ENCODE measurements around the gene UGT1A6.
A peak's percentile ranks its signal among the peaks of the same experiment; 100 is the strongest.
"Not testable (repeated sequence)": the region's sequence is repeated elsewhere in the genome, so short reads cannot be mapped to it uniquely, and the experiment has no call there.

UGT1A6 gene

GRCh38 chr2:233684640-233685039, 8.1 kb upstream of the UGT1A6 start:
- no peak for DNase-seq

GRCh38 chr2:233686928-233687327, 5.8 kb upstream of the UGT1A6 start:
- no peak for DNase-seq

GRCh38 chr2:233688341-233688740, 4.3 kb upstream of the UGT1A6 start:
- DNase-seq: no peak

DNA sequence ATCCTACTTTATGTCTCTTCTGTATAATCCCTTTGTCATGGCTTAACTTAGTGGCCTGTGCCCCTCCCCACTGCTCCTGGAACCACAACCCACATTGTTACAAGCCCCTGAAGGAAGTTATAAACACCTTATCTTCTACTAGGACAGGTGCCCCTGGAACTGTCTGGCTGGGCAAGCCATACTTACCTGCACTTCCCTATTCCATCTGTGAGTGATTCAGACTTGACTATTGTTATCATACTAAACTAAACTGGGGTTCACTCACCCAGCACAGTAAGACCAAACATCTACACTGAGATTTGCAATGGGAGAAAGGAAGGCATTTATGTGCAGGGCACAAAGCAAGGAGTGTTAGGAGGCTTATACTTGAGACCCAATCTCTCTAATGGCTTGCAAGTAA, 3.7 kb upstream of the UGT1A6 start:
- no peak for DNase-seq

- no peak for DNase-seq
Measured at GRCh38 chr2:233689501-233689900, 3.2 kb upstream of the UGT1A6 start.

- no peak for DNase-seq
Measured at GRCh38 chr2:233690444-233690843, 2.2 kb upstream of the UGT1A6 start.

DNA sequence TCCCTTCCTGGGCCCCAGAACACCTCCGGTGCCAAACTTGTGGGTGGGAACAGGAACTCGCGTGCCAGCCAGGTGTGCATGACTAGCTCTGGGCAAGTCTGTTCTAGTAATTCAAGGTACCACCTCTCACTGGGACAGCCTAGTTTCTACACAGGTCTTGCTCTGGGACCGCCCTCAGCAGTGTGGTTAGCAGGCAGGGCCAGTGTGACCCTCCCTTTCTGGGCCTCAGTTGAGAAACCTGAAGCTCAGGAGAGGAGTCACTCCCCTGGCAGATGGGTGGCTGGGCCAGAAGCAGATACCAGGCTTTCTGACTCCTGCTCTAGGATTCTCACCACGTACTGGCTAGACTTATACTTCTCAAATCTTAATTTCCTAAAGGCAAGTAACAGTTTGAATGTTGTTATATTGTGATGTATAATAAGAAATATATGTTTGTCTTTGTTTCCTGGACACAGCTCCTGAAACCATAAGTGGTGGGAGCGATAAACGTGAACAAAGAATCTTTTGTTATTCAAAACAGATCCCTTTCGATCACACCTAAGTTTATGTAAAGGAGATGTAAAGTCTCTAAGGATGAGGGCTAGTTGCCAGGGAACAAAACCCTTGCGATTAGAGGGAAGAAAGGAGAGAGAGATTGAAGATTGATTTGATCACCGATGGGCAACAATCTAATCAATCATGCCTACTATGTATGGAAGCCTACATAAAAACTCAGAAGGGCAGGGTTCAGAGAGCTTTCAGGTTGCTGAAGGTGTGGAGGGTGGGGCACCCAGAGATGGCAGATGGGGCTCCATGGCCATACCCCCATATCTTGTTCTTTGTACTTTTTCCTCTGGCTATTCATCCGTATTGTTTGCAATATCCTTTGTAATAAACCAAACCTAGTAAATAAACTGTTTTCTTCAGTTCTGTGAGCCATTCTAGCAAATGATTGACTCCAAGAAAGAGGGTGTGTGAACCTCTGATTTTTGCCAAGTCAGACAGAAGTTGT, 952 bp upstream of the UGT1A6 start:
- DNase-seq: no peak

DNA sequence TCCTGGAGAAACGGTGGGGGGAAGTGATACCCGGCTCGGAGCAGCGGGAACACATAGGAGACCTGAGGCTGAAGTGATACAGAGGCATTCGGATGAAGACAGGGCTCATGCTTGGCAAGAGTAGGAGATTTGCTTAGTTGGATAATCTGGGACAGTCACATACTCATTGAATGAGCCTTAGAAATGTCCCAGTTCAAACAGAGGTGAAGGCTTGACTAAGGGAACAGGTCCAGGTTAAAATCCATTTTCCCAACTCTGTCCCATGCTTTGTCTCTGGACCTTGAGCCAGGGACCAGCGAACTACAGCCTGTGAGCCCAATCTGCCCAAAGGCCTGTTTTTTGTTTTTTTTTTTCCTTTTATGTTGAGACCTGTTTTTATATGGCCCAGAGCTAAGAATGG, 1.3 kb downstream of the UGT1A6 start:
- DNase-seq: no peak

- no peak for DNase-seq
Measured at GRCh38 chr2:233698740-233699139, 6.0 kb downstream of the UGT1A6 start.

- no peak for DNase-seq
Measured at GRCh38 chr2:233699424-233700027, 6.8 kb downstream of the UGT1A6 start.

DNA sequence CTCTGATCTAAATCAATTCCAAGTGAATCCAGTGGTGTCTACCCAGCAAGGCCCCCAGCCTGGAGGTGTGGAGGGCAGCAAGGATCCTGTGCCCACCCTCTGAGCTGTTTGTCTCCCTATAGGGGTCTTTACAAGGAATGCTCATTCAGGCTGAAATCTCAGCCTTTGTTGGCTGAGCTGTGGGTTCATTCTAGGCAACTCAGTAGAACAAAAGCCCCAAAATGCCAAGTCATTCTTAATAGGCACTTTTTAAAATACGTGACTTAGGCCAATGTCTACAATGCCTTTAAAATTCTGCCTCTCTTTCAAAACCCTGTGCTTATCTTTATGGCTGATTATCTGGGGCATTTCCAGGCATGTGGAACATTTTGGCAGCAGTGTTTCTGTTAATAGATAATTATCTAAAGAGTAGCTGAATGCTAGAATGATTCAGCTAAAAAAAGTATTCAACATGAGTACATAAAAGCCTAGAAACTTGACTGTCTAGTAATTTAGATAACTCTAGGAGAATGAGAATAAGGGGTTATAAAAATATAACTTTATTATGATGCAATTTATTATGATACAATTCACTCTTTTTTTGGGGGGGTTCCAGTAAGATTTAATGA, 7.4 kb downstream of the UGT1A6 start:
- no peak for DNase-seq

DNA sequence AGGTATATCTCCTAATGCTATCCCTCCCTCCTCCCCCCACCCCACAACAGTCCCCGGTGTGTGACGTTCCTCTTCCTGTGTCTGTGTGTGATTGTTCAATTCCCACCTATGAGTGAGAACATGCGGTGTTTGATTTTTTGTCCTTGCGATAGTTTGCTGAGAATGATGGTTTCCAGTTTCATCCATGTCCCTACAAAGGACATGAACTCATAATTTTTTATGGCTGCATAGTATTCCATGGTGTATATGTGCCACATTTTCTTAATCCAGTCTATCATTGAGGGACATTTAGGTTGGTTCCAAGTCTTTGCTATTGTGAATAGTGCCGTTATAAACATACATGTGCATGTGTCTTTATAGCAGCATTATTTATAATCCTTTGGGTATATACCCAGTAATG, 8.2 kb downstream of the UGT1A6 start:
- not testable (repeated sequence) for DNase-seq

- no peak for DNase-seq
Measured at GRCh38 chr2:233702238-233702637, 9.5 kb downstream of the UGT1A6 start.

DNA sequence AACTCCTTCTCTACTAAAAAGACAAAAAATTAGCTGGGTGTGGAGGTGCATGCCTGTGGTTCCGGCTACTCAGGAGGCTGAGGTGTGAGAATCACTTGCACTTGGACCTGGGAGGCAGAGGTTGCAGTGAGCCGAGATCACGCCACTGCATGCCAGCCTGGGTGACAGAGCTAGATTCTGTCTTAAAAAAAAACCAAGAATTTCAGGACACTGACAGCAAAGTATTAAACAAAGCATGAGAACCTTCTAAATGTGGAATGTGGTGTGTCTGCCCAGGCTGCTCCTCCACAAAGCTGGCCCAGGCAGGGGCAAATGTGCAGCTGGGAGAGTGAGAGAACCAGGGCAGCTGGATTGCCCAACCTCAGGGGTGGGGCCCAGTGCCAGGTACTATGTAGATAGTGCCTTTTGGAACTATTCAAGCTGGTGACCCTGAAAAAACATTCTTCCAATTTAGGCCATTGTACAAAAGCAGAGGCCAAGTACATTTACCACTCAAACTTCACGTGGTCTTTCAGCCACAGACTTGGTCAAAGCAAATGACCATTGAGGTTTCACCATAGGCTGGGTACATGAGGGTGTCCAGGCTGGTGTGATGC, 13.3 kb downstream of the UGT1A6 start:
- DNase-seq: no peak

DNA sequence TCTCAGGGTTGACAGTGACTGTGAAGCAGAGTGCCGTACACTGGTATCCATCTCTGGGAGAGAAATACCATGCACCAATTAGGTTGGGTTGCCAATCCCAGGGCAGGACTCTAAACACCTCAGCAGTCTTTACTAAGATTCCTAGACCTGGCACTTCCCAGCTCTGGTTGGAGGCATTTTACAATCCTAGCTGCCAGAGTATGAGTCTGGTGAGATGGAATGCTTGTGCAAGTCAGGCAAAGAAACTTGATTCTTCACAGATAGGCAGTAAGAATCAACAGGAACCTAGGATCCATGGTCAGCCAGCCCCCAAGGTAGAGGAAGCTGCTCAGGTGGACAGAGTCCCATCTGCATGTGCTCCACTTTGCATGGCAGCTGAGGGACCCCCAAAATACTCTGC, 14.0 kb downstream of the UGT1A6 start:
- no peak for DNase-seq

DNA sequence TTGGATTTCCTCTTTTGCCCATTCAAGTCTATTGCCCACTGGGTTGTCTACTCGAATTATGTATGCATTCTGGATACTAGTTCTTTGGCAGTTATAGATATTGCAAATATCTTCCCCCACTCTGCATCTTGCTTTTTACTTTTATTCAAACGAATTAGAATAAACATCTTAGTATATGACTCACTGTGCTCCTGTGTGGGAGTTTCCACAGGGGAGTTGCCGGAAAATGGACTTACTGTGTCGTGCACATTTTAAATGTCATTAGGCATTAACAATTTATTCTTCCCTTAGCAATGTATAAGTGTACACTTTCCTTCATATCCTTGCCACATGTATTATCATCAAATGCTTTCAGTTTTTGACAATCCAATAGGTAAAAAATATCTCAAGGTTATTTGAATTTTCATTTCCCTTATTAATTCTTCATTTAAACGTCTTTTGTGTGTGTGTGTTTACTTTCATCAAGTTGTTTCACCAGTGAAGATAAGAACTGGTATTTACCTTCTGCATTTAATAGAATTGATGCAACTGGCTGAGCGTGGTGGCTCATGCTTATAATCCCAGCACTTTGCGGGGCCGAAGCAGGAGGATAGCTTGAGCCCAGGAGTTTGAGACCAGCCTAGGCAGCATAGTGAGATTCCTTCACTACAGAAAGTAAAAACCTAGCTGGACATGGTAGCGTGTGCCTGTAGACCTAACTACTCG, 15.4 kb downstream of the UGT1A6 start:
- no peak for DNase-seq

DNA sequence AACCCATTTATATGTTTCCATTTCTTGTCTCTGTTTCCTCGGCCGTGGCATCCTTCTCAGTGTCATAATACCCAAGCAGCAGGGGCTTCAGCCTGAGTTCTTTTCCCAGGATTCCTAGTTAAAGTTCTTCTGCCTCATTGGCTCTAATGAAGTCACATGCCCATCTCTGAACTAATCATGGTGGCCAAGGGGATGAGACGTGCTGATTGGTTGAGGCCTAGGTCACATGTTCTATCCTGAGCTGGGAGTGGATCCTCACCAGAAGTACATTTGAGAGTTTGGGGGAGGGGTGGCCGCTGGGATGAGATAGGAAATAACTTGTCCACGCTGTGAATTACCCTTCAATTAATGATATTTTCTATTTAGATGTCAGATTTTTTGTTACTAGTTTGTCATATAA, 16.3 kb downstream of the UGT1A6 start:
- no peak for DNase-seq

GRCh38 chr2:233711312-233712008, 18.8 kb downstream of the UGT1A6 start:
- peak in 47 of 58 donors; percentile 1 to 74 (median 34) for DNase-seq

DNA sequence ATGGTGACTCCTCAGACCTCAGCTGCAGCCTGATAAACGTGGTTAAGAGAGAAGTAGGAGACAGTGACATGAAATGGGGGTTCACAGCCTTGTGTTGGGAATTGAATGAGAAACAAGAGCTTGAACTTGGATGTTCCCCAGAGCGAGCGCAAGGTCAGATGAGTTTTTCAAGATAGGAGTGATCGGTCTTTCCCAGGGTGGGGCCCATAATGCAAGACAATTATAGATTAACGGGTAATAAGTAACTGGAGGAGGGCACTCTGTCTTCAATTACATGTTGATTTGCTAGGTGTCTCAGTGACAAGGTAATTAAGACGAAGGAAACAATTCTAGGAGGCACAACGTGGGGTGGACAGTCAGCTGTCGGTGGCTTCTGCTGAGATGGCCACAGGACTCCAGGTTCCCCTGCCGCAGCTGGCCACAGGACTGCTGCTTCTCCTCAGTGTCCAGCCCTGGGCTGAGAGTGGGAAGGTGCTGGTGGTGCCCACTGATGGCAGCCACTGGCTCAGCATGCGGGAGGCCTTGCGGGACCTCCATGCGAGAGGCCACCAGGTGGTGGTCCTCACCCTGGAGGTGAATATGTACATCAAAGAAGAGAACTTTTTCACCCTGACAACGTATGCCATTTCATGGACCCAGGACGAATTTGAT, 20.0 kb downstream of the UGT1A6 start, which contains the start of gene UGT1A5:
TSS of gene UGT1A5 (plus strand) at position 297 of the 651 bp plus-strand sequence. CDS start at position 382, 85 bp downstream.
- no peak for DNase-seq

DNA sequence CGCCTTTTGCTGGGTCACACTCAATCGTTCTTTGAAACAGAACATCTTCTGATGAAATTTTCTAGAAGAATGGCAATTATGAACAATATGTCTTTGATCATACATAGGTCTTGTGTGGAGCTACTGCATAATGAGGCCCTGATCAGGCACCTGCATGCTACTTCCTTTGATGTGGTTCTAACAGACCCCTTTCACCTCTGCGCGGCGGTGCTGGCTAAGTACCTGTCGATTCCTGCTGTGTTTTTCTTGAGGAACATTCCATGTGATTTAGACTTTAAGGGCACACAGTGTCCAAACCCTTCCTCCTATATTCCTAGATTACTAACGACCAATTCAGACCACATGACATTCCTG, 20.5 kb downstream of the UGT1A6 start:
- DNase-seq: no peak

All from anterior cingulate cortex (tissue), 58 donors.